ENCODE measurements around the gene MTIF3. TPM values are rescaled to one million over a fixed set of nuclear protein-coding genes. Genes with fewer than 3 reads are reported as not detected.

MTIF3 gene
- total RNA-seq, 1 experiment from 2014 or later, result 31.6 TPM

DNA sequence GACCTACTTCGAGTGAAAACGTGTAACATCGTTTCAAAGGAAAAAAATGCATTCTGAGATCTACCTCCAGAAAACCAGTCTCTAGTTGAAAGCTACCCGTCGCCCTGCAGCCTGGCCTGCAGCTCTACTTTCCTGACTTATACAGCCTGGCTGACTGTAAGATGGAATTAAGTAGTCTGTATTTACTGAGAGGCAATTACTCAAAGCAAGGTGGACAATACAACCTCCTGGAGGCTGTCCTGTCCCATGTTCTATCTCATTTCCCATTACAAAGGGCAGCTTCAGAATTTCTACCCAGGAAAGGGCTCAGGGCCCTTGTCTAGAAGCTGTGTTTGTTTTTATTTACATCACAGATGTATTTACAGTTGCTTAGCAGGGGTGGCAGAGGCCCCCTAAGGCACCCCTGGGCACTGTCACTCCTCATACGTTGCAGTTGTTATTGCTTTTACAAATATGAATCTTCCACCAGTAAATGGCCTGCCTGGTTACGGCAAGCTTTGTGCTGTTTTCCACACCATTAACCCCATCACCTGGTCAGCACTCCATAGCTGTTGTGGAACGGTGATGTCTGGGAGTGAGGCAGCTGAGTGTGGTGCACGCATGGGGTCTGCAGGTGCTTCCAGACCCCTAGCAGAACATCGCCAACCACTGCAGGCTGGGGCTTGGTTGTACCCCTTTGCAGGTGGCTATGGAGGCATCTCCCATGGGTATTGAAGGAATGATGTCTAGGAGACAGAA is 46.3 kb upstream of the MTIF3 start:
- H3K9me3 Mint-ChIP-seq, result no peaks in the 10 kb centered on the region
- TF ChIP-seq, protein P1, sequence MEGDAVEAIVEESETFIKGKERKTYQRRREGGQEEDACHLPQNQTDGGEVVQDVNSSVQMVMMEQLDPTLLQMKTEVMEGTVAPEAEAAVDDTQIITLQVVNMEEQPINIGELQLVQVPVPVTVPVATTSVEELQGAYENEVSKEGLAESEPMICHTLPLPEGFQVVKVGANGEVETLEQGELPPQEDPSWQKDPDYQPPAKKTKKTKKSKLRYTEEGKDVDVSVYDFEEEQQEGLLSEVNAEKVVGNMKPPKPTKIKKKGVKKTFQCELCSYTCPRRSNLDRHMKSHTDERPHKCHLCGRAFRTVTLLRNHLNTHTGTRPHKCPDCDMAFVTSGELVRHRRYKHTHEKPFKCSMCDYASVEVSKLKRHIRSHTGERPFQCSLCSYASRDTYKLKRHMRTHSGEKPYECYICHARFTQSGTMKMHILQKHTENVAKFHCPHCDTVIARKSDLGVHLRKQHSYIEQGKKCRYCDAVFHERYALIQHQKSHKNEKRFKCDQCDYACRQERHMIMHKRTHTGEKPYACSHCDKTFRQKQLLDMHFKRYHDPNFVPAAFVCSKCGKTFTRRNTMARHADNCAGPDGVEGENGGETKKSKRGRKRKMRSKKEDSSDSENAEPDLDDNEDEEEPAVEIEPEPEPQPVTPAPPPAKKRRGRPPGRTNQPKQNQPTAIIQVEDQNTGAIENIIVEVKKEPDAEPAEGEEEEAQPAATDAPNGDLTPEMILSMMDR (conservative IDR thresholded peaks at IDR 0.05), result no peak

More for the DNA sequence above, 46.3 kb upstream of the MTIF3 start:
- Histone ChIP-seq H3K27me3 (ENCODE audit: insufficient read depth, low read length) (no peaks in the 10 kb centered on the region), H3K18ac (ENCODE audit: insufficient read length, low read depth, low read length) (no peak overlapping the region), H4K20me1 (ENCODE audit: control insufficient read depth, insufficient read depth, insufficient read length) (no peaks in the 10 kb centered on the region), H3K4ac (ENCODE audit: low read depth, low read length) (no peak overlapping the region), H2BK120ac (ENCODE audit: low read depth, low read length, poor library complexity, severe bottlenecking) (no peak overlapping the region), H3K4me2 (ENCODE audit: insufficient read depth, insufficient read length, low read length) (no peak overlapping the region), H3K9ac (ENCODE audit: extremely low read depth, insufficient read length, low read length) (no peak overlapping the region), H2BK12ac (ENCODE audit: insufficient read length, low read depth, low read length) (no peak overlapping the region), H2BK5ac (ENCODE audit: insufficient read length, low read length) (no peak overlapping the region), H3K23ac (ENCODE audit: insufficient read length, low read depth, low read length) (no peak overlapping the region), H3K23me2 (ENCODE audit: insufficient read length, low read depth, low read length, poor library complexity, severe bottlenecking) (no peaks in the 10 kb centered on the region), H3K27ac (ENCODE audit: insufficient read length, low read depth, low read length) (no peak overlapping the region), H3T11ph (ENCODE audit: low read length) (no peak overlapping the region), H3K14ac (ENCODE audit: insufficient read depth, low read length) (no peak overlapping the region), H2BK15ac (ENCODE audit: low read depth, low read length) (no peak overlapping the region), H3K4me1 (ENCODE audit: insufficient read depth, low read length) (no peaks in the 10 kb centered on the region), H3K9me3 (ENCODE audit: control insufficient read depth, low read depth, low read length) (no peaks in the 10 kb centered on the region), H2AK5ac (ENCODE audit: insufficient read length, low read length) (no peak overlapping the region), H4K8ac (replicated peaks; ENCODE audit: insufficient read length, low read depth, low read length) (no peak overlapping the region), H3K79me1 (ENCODE audit: insufficient read depth, low read depth, low read length, poor library complexity, severe bottlenecking) (no peaks in the 10 kb centered on the region), H4K5ac (ENCODE audit: insufficient read length, low read depth, low read length) (no peak overlapping the region), H4K91ac (ENCODE audit: insufficient read length, low read depth, low read length) (no peak overlapping the region), H2BK20ac (ENCODE audit: low read depth, low read length, poor library complexity, severe bottlenecking) (no peak overlapping the region), H3K79me2 (ENCODE audit: insufficient read depth, low read length) (no peaks in the 10 kb centered on the region), H3K56ac (ENCODE audit: insufficient read length, low read depth, low read length) (no peak overlapping the region), H2AFZ (ENCODE audit: low read length) (no peak overlapping the region)
- no CpG with 5 or more reads among the region's 10 CpGs for WGBS (ENCODE audit: extremely low coverage, insufficient read length, low lambda C conversion rate)
- Mint-ChIP-seq H3K36me3 (ENCODE audit: insufficient read depth in 1 of 3, low read depth in 3 of 3) (no peaks in the 10 kb centered on the region), H3K4me1 (peaks cover 12 to 28% of the 10 kb centered on the region in 2 experiments), H3K4me3 (no peak overlapping the region), H3K27ac (peak overlapping the region in 2 of 3 experiments; percentile 57 to 62; a peak in 2 of 7 replicates), H3K27me3 (ENCODE audit: low read depth) (peaks cover 2% of the 10 kb centered on the region)
- no peak for DNase-seq

Data from H9 (cell line).